HG02759 (cell line): ENCODE measurements around the gene SRCIN1.
"Not testable (repeated sequence)": the region's sequence is repeated elsewhere in the genome, so short reads cannot be mapped to it uniquely, and the experiment has no call there.

Experiments
- ATAC-seq: cut with Tn5 transposase; IDR thresholded peaks from one replicate; pipeline ENCODE4 v1.9.1; 2021; ENCODE audit warnings: mild to moderate bottlenecking, moderate library complexity; ENCODE audit not compliant: unreplicated experiment

Gene SRCIN1

DNA sequence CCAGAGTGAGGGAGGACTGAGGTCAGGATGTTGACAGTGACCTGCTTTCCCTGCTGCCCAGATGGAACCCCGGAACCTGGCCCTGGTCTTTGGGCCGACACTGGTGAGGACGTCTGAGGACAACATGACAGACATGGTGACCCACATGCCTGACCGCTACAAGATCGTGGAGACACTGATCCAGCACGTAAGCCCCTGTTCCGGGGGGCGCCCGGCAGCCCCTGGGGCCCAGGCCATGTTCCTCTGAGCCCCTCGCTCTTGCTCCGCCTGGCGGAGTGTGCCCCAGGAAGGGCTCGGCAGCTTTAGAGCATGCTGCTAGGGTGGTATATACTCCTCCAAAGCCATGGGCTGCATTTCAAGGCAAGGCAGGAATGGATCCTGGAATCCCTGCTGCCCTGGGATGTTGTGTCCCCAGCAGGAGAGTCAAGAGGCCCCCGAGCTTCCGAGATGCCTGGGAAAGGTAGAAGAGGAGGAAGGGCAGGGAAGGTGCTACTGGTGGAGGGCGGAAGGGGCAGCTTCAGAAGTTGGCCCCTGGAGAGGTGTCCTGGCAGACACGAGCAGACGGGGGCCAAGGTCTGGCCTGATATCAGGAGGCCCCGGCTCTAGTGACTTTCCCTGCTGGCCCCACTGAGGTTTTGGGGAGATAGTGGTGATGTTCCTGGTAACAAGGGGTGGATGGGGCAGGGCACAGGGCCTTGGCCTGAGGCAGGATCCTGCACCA lies 114.2 kb downstream of the SRCIN1 start:
- ATAC-seq = not testable (repeated sequence)

DNA sequence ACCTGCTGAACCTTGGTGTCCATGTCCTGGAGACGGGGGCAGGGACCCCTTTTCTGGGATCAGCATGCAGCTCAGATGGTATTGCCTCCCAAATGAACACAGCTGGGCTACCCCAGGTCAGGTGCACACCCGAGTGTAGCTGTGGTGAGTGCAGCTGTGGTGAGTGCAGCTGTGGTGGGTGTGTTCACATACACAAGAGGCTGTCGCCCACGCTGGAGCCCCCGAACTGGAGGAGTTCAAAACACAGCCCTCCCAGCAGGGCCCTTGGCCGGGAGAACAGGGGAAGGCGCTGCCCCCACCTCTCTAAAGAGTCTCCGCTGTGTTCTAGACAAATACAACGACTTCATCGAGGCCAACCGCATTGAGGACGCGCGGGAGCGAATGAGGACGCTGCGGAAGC lies 116.0 kb downstream of the SRCIN1 start:
- not testable (repeated sequence) for ATAC-seq

GRCh38 chr17:38485681-38486298 lies 120.0 kb downstream of the SRCIN1 start:
- ATAC-seq = peak; percentile 81

DNA sequence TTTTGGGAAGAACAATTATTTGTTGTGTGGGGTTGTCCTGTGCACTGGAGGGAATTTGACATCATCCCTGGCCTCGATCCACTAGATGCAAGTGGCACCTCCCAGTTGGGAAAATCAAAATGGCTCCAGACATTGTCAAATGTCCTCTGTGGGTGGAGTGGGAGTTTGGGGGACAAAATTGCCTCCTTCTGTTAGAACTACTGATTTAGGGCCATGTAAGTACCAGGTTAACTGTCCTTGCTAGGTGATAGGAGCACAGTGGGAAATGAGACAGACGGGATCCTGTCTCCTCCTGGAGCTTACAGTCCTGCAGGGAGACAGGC lies 120.6 kb downstream of the SRCIN1 start:
- no peak for ATAC-seq

- ATAC-seq = not testable (repeated sequence)
Measured at GRCh38 chr17:38484242-38485145, 121.3 kb downstream of the SRCIN1 start.

DNA sequence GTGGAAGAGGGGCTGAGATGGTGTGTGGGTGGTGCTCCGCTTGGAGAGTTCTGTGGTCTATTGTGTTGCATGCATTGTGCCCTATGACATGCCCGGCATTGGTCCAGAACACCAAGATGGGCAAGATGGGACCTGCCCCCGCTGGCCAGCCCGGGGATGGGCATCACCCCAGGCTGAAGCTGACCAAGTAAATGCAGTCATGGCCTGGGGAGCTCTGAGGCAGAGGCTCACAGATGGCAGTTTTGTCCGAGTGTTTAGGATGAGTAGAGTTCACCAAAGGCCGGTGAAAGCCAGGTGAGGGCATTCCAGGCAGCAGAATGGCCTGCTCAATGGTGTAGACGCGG lies 123.1 kb downstream of the SRCIN1 start:
- ATAC-seq = not testable (repeated sequence)

DNA sequence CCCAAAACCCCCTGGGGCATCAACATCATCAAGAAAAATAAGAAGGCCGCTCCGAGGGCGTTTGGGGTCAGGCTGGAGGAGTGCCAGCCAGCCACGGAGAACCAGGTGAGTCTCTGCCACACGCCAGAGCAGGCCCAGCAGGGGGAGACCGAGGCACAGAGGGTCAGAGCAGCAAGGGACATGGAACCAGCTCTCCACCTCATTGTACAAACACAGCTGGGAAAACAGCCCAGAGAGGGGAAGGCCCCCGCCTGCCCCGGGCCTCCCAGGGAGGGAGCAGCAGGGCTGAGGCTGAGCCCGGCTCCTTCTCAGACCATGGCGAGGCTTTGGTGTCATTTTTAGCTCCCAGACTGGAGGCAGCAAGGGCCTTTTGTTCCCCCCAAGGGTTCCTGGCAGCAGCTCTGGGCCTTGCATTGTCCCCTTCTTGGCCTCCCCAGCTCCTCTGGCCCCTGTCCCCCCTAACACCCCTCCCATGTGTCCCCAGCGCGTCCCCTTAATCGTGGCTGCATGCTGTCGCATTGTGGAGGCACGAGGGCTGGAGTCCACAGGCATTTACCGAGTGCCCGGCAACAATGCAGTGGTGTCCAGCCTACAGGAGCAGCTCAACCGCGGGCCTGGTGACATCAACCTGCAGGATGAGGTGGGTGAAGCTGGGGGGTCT lies 123.6 kb downstream of the SRCIN1 start:
- ATAC-seq = not testable (repeated sequence)
